ENCODE data around the gene CEL.
"Not testable (repeated sequence)": the region's sequence is repeated elsewhere in the genome, so short reads cannot be mapped to it uniquely, and the experiment has no call there.

Gene CEL

DNA sequence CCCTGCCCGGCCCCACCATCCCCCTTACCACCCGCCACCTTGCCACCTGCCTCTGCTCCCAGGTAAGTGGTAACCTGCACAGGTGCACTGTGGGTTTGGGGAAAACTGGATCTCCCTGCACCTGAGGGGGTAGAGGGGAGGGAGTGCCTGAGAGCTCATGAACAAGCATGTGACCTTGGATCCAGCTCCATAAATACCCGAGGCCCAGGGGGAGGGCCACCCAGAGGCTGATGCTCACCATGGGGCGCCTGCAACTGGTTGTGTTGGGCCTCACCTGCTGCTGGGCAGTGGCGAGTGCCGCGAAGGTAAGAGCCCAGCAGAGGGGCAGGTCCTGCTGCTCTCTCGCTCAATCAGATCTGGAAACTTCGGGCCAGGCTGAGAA is at the start of gene CEL:
TSS of gene CEL (plus strand) at position 218 of the 382 bp plus-strand sequence. CDS start at position 240, 22 bp downstream.
- peaks cover 6 to 18% of the 10 kb centered on the region in 2 donors for H3K36me3 ChIP-seq (ENCODE audit: control insufficient read depth in 1 of 2, insufficient read depth in 2 of 2, low read length in 2 of 2)
- not testable (repeated sequence) for H3K27me3 ChIP-seq (ENCODE audit: low read depth, low read length); H3K4me1 ChIP-seq (ENCODE audit: control insufficient read depth in 1 of 2, insufficient read depth in 2 of 2, low read length in 2 of 2); H3K4me3 ChIP-seq (ENCODE audit: low read depth in 1 of 2, low read length in 2 of 2); H3K27ac ChIP-seq (ENCODE audit: low read length); H3K9me3 ChIP-seq (ENCODE audit: control insufficient read depth in 1 of 2, low read length in 2 of 2)

DNA sequence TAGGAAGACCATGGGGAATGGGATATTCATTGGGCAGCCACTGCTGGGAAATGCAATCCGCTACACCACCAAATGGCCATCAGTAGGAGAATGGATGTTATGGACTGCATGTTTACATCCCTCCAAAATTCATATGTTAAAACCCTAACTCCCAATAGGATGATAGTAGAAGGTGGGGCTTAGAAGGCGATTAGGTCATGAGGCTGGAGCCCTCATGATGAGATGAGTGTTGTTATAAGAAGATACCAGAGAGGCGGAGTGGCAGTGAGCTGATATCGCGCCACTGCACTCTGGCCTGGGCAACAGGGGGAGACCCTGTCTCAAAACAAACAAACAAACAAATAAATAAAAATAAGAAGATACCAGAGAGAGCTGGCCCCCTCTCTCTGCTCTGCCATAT is 47.1 kb upstream of the CEL start:
- H3K4me3 ChIP-seq (ENCODE audit: low read depth in 1 of 2, low read length in 2 of 2): no peak overlapping the region
- H3K9me3 ChIP-seq (ENCODE audit: control insufficient read depth in 1 of 2, low read length in 2 of 2): peaks cover 0 to 12% of the 10 kb centered on the region in 2 donors
- no peaks in the 10 kb centered on the region for H3K4me1 ChIP-seq (ENCODE audit: control insufficient read depth in 1 of 2, insufficient read depth in 2 of 2, low read length in 2 of 2)
- H3K27me3 ChIP-seq (ENCODE audit: low read depth, low read length): no peaks in the 10 kb centered on the region
- no peaks in the 10 kb centered on the region for H3K36me3 ChIP-seq (ENCODE audit: control insufficient read depth in 1 of 2, insufficient read depth in 2 of 2, low read length in 2 of 2)
- H3K27ac ChIP-seq (ENCODE audit: low read length): no peak overlapping the region

DNA sequence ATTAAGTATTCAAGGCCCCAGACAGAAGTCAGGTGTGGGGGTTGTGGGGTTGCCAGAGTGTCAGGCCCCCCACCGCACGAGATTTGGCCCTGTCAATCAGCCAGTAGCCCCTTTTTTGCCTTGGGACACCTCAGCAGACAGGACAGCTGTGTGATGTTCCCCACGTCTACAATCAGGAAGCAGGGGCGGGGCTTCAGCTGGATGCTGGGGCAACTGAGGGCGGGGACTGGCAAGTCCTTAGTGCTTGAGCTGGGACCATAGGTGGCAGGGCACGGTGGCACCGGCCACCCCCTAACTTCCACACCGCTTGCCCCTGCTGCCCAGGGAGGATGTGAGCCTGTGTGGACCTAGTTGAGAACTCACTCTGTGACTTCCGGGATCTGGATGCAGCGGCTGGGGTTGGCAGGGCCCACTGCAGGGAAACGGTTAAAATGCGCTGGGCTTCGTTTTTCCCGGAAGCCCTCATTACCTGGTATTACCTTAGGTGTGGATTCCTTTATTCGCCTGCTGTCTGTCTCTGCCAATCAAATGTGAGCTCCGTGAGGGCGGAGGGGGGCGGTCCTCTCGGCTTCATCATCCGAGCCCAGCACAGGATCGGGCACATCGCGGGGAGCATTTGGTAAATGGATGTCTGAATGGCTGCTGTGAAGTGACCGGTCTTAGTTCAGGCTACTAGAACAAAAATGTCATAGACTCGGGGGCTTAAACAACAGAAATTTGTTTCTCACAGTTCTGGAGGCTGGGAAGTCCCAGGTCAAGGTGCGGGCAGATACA is 38.5 kb upstream of the CEL start:
- H3K9me3 ChIP-seq (ENCODE audit: control insufficient read depth in 1 of 2, low read length in 2 of 2): no peaks in the 10 kb centered on the region
- no peaks in the 10 kb centered on the region for H3K36me3 ChIP-seq (ENCODE audit: control insufficient read depth in 1 of 2, insufficient read depth in 2 of 2, low read length in 2 of 2)
- peaks cover 0 to 3% of the 10 kb centered on the region in 2 donors for H3K4me1 ChIP-seq (ENCODE audit: control insufficient read depth in 1 of 2, insufficient read depth in 2 of 2, low read length in 2 of 2)
- no peaks in the 10 kb centered on the region for H3K27me3 ChIP-seq (ENCODE audit: low read depth, low read length)
- no peak overlapping the region for H3K4me3 ChIP-seq (ENCODE audit: low read depth in 1 of 2, low read length in 2 of 2)
- no peak overlapping the region for H3K27ac ChIP-seq (ENCODE audit: low read length)

DNA sequence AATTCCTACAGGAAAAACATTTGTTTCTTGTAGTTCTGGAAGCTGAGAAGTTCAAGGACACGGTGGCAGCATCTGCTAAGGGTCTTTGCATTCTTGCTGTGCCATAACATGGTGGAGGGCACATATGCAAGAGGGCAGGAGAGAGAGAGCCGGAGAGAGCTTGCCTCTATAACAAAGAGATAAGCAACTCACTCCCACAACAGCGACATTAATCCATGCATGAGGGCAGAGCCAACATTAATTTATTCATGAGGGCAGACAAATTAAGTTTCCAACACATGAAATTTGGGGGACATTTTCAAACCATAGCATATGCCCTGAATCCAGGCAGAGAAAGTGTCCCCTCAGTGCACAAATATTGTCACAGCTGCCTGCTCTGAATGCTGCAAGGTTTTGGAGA is 35.4 kb upstream of the CEL start:
- Histone ChIP-seq H3K4me3 (ENCODE audit: low read depth in 1 of 2, low read length in 2 of 2) (no peak overlapping the region), H3K9me3 (ENCODE audit: control insufficient read depth in 1 of 2, low read length in 2 of 2) (no peaks in the 10 kb centered on the region), H3K36me3 (ENCODE audit: control insufficient read depth in 1 of 2, insufficient read depth in 2 of 2, low read length in 2 of 2) (no peaks in the 10 kb centered on the region), H3K27me3 (ENCODE audit: low read depth, low read length) (no peaks in the 10 kb centered on the region), H3K4me1 (ENCODE audit: control insufficient read depth in 1 of 2, insufficient read depth in 2 of 2, low read length in 2 of 2) (peaks cover 3 to 16% of the 10 kb centered on the region in 2 donors), H3K27ac (ENCODE audit: low read length) (no peak overlapping the region)

DNA sequence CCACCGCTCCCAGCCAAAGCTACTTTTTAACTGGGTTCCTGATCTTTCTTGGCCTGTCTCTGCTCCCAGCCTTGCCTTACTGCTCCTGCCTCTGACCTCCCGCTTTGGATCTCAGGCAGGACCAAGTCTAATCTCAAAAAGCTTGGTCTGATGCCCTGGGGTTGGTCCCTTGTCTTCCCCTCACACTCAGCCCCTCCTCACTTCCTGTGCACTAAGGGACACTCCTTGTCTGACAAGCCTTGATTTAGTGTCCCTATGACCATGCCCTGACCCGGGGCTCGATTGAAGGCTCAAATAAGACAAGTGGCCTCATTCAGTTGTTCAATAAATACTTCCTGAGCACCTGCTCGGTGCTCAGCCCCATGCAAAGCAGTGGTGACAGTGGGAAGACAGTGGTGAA is 34.6 kb upstream of the CEL start:
- no peaks in the 10 kb centered on the region for H3K9me3 ChIP-seq (ENCODE audit: control insufficient read depth in 1 of 2, low read length in 2 of 2)
- no peak overlapping the region for H3K27ac ChIP-seq (ENCODE audit: low read length)
- H3K4me3 ChIP-seq (ENCODE audit: low read depth in 1 of 2, low read length in 2 of 2): no peak overlapping the region
- no peaks in the 10 kb centered on the region for H3K27me3 ChIP-seq (ENCODE audit: low read depth, low read length)
- H3K4me1 ChIP-seq (ENCODE audit: control insufficient read depth in 1 of 2, insufficient read depth in 2 of 2, low read length in 2 of 2): peaks cover 8 to 21% of the 10 kb centered on the region in 2 donors
- H3K36me3 ChIP-seq (ENCODE audit: control insufficient read depth in 1 of 2, insufficient read depth in 2 of 2, low read length in 2 of 2): no peaks in the 10 kb centered on the region

DNA sequence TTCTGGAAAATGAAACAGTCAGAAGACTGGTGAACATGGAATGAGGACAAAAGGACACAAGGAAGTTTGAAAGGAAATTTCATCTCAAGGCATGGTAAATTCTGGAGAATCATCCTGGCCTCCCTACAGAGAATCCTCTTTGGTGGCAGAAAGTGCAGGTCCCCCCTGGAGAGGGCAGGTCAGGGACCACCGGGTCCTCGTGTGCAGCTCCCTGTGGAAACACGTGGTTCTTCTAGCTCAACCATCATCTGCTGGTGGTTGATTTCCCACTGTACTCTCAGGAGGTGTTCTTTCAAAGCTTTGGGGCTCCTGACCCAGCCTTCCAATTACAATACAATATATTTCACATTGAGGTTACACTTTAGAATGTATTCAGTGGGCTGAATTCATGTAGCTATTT is 33.6 kb upstream of the CEL start:
- Histone ChIP-seq H3K36me3 (ENCODE audit: control insufficient read depth in 1 of 2, insufficient read depth in 2 of 2, low read length in 2 of 2) (no peaks in the 10 kb centered on the region), H3K4me1 (ENCODE audit: control insufficient read depth in 1 of 2, insufficient read depth in 2 of 2, low read length in 2 of 2) (peaks cover 12 to 30% of the 10 kb centered on the region in 2 donors), H3K27me3 (ENCODE audit: low read depth, low read length) (no peaks in the 10 kb centered on the region)

DNA sequence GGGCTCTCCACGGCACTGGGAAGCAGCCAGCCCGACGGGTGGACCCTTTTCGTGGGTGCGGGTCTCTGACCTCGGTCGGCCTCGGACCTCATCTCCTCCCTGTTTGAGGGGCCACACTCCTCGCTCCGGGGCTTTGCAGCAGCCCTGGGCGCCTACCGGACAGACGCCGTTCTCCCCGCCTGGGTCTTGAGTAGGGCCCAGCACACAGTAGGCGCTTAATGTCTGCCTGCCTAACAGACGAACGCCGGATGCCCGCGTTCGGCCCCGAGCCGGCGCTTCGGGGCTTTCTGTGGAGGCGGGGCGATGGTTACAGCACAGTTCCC is 31.8 kb upstream of the CEL start:
- Histone ChIP-seq H3K9me3 (ENCODE audit: control insufficient read depth in 1 of 2, low read length in 2 of 2) (no peaks in the 10 kb centered on the region), H3K4me1 (ENCODE audit: control insufficient read depth in 1 of 2, insufficient read depth in 2 of 2, low read length in 2 of 2) (peaks cover 12 to 37% of the 10 kb centered on the region in 2 donors), H3K4me3 (ENCODE audit: low read depth in 1 of 2, low read length in 2 of 2) (peak overlapping the region; percentile 95 to 96), H3K36me3 (ENCODE audit: control insufficient read depth in 1 of 2, insufficient read depth in 2 of 2, low read length in 2 of 2) (no peaks in the 10 kb centered on the region), H3K27ac (ENCODE audit: low read length) (peak overlapping the region; percentile 87), H3K27me3 (ENCODE audit: low read depth, low read length) (no peaks in the 10 kb centered on the region)

More for the DNA sequence above, 33.6 kb upstream of the CEL start:
- Histone ChIP-seq H3K4me3 (ENCODE audit: low read depth in 1 of 2, low read length in 2 of 2) (no peak overlapping the region), H3K9me3 (ENCODE audit: control insufficient read depth in 1 of 2, low read length in 2 of 2) (no peaks in the 10 kb centered on the region), H3K27ac (ENCODE audit: low read length) (no peak overlapping the region)

DNA sequence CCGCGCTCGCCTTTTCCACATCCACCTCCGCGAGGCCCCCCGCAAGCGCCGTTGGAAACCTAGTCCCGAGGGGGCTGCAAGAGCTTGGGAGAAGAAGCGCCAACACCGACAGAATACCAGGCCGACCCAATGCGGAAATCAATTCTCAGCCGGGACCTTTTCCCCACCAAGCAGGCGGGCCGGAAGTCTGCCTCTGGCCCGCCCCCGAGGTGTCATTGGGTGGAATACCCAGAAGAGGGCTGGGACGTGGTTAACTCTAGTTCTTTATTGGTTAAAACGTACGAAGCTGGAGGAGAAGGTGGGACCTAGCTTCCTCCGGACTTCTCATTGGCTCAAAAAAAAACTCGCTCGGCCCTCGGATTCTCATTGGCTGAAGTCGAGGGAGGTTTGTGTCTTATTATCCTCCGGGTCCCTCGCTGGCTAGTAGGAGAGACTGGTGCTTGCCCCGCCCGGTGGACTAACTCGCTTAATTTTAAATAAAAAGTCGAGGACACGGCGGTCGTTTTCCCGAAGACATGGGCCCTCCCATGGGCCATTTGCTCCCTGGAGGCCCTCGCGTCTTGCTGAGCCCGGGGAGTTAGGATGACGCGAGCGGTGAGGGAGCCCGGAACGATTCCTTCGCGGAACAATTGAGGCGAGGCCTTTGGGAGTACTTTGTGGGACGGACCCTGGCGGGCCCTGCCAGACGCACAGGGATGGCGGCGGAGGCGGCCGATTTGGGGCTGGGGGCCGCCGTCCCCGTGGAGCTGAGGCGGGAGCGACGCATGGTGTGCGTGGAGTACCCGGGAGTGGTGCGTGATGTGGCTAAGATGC is 31.3 kb upstream of the CEL start, which contains the start of gene GTF3C5:
TSS of gene GTF3C5 (plus strand) at position 681 of the 813 bp plus-strand sequence. CDS start at position 696, 15 bp downstream.
- H3K27me3 ChIP-seq (ENCODE audit: low read depth, low read length): no peaks in the 10 kb centered on the region
- H3K36me3 ChIP-seq (ENCODE audit: control insufficient read depth in 1 of 2, insufficient read depth in 2 of 2, low read length in 2 of 2): no peaks in the 10 kb centered on the region
- H3K27ac ChIP-seq (ENCODE audit: low read length): peak within 1 kb of the TSS; percentile 87
- peaks cover 12 to 37% of the 10 kb centered on the region in 2 donors for H3K4me1 ChIP-seq (ENCODE audit: control insufficient read depth in 1 of 2, insufficient read depth in 2 of 2, low read length in 2 of 2)
- no peaks in the 10 kb centered on the region for H3K9me3 ChIP-seq (ENCODE audit: control insufficient read depth in 1 of 2, low read length in 2 of 2)
- peak within 1 kb of the TSS; percentile 95 to 96 for H3K4me3 ChIP-seq (ENCODE audit: low read depth in 1 of 2, low read length in 2 of 2)

DNA sequence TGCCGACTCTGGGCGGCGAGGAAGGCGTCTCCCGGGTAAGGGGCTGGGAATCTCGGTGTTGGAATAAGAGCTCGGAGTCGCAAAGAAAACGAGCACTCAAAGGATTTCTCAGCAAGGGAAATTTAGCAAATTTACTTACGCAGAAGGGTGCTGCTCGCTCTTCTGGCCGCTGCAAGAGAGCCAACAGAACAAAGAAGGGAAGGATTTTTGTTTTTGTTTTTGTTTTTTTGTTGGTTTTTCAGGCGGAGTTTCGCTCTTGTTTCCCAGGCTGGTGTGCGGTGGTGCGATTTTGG is 30.7 kb upstream of the CEL start:
- H3K36me3 ChIP-seq (ENCODE audit: control insufficient read depth in 1 of 2, insufficient read depth in 2 of 2, low read length in 2 of 2): no peaks in the 10 kb centered on the region
- H3K4me3 ChIP-seq (ENCODE audit: low read depth in 1 of 2, low read length in 2 of 2): peak overlapping the region; percentile 95 to 96
- peaks cover 12 to 37% of the 10 kb centered on the region in 2 donors for H3K4me1 ChIP-seq (ENCODE audit: control insufficient read depth in 1 of 2, insufficient read depth in 2 of 2, low read length in 2 of 2)
- peak overlapping the region; percentile 87 for H3K27ac ChIP-seq (ENCODE audit: low read length)
- H3K27me3 ChIP-seq (ENCODE audit: low read depth, low read length): no peaks in the 10 kb centered on the region
- H3K9me3 ChIP-seq (ENCODE audit: control insufficient read depth in 1 of 2, low read length in 2 of 2): no peaks in the 10 kb centered on the region

DNA sequence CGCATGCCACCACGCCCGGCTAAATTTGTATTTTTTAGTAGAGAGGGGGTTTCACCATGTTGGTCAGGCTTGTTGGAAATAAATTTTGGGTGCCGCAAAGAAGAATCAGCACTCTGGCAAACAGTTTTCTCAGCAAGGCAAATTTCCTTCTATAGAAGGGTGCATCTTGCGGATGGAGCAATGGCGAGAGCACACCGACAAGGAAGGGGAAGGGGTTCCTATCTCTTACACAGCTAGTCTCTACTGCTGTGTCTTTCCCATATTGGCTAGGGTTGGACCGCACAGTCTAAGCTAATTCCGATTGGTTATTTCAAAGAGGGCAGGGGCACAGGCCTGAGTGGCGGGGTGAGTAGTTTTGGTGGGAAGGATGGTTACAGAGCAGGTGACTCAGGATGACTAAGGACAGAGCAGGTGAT is 30.3 kb upstream of the CEL start:
- Histone ChIP-seq H3K4me3 (ENCODE audit: low read depth in 1 of 2, low read length in 2 of 2) (peak overlapping the region; percentile 95 to 96), H3K27me3 (ENCODE audit: low read depth, low read length) (no peaks in the 10 kb centered on the region), H3K4me1 (ENCODE audit: control insufficient read depth in 1 of 2, insufficient read depth in 2 of 2, low read length in 2 of 2) (peaks cover 12 to 37% of the 10 kb centered on the region in 2 donors), H3K36me3 (ENCODE audit: control insufficient read depth in 1 of 2, insufficient read depth in 2 of 2, low read length in 2 of 2) (no peaks in the 10 kb centered on the region), H3K27ac (ENCODE audit: low read length) (peak overlapping the region; percentile 87), H3K9me3 (ENCODE audit: control insufficient read depth in 1 of 2, low read length in 2 of 2) (no peaks in the 10 kb centered on the region)

DNA sequence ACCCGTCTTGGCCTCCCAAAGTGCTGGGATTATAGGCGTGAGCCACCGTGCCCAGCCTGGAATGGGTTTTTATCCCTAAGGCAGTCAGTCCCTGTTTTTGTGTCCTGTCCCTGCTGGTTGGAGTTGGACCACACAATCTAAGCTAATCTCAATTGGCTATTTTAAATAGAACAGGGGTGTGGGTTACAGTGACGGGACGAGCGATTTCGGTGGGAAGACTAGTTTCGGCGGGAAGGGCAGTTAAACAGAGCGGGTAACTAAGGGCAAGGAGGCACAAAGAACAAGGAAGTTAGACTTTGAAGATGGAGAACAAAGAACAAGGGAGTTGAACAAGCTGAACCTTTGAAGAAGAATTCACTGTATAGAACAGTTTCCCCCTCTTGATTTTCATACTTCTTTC is 29.6 kb upstream of the CEL start:
- Histone ChIP-seq H3K4me1 (ENCODE audit: control insufficient read depth in 1 of 2, insufficient read depth in 2 of 2, low read length in 2 of 2) (peaks cover 12 to 37% of the 10 kb centered on the region in 2 donors), H3K4me3 (ENCODE audit: low read depth in 1 of 2, low read length in 2 of 2) (peak overlapping the region in 1 of 2 donors; percentile 96), H3K27me3 (ENCODE audit: low read depth, low read length) (no peaks in the 10 kb centered on the region), H3K36me3 (ENCODE audit: control insufficient read depth in 1 of 2, insufficient read depth in 2 of 2, low read length in 2 of 2) (no peaks in the 10 kb centered on the region), H3K9me3 (ENCODE audit: control insufficient read depth in 1 of 2, low read length in 2 of 2) (no peaks in the 10 kb centered on the region), H3K27ac (ENCODE audit: low read length) (no peak overlapping the region)
